ENCODE data around the gene ARL8A.

DNA sequence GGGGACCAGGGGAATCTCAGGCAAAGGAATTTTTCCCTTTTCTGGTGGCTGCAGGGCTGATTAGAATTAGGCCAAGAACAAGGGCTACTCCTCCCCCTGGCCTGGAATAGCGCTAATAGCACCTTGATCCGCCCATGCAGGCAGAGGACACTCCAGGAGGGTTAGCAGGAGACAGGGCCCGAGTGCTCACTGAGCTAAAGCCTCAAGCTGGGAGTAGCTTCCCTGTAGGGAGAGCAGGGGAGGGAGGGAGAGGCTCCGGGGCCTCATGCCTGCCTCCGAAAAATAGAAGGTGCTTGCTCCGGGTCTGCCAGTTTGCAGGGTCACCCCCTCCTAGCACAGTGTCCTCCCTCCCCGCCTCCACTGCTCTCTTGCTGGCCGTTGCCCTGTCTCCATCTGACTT is 12.1 kb upstream of the ARL8A start:
- TF ChIP-seq CTCF (IDR thresholded peaks at IDR 0.05) = no peak
- no peak for TF ChIP-seq EZH2 (IDR thresholded peaks at IDR 0.05; ENCODE audit: borderline replicate concordance, insufficient read depth, low read depth, low read length, poor library complexity, severe bottlenecking)

All from B cell (primary cell).